GM23338 (cell line): ENCODE results near the gene VEGFA. TPM values are rescaled to one million over a fixed set of nuclear protein-coding genes. Genes with fewer than 3 reads are reported as not detected.

Experiments used
- ATAC-seq: fragments of 200-7000 bp; cut with Tn5 transposase; 3 replicates; pipeline ENCODE4 v1.9.1; 2020
- DNase-seq: peaks from one replicate; pipeline ENCODE4 v3.0.0-alpha.2; 2015; ENCODE audit warnings: low spot score
- H2AFZ ChIP-seq: fragments of 200-600 bp; sonication (generic); 2 replicates; pipeline ENCODE4 v1.8.0; 2016; ENCODE audit warnings: antibody characterized with exemption, mild to moderate bottlenecking, moderate library complexity
- H3F3A ChIP-seq: fragments of 200-600 bp; sonication (generic); replicated peaks from 2 replicates; pipeline ENCODE4 v1.8.0; 2017; ENCODE audit warnings: antibody characterized with exemption, mixed run types, low read depth
- H3K27ac ChIP-seq: fragments of 200-600 bp; sonication (generic); 2 replicates; pipeline ENCODE4 v1.6.1; 2016; ENCODE audit warnings: low read depth
- H3K27me3 ChIP-seq: fragments of 200-600 bp; sonication (generic); 2 replicates; pipeline ENCODE4 v1.8.0; 2016; ENCODE audit warnings: mild to moderate bottlenecking, mixed run types, moderate library complexity; ENCODE audit not compliant: insufficient read depth
- H3K36me3 ChIP-seq: fragments of 200-600 bp; sonication (generic); 2 replicates; pipeline ENCODE4 v1.8.0; 2016; ENCODE audit warnings: mild to moderate bottlenecking; ENCODE audit not compliant: insufficient read depth
- H3K4me1 ChIP-seq: fragments of 200-600 bp; sonication (generic); 2 replicates; pipeline ENCODE4 v1.8.0; 2016; ENCODE audit warnings: mild to moderate bottlenecking, moderate library complexity; ENCODE audit not compliant: insufficient read depth
- H3K4me2 ChIP-seq: fragments of 200-600 bp; sonication (generic); 2 replicates; pipeline ENCODE4 v1.7.1; 2017; ENCODE audit warnings: mixed run types
- H3K4me3 ChIP-seq: fragments of 200-600 bp; sonication (generic); 2 replicates; pipeline ENCODE4 v1.6.1; 2016; ENCODE audit warnings: mixed run types
- H3K79me2 ChIP-seq: fragments of 200-600 bp; sonication (generic); replicated peaks from 2 replicates; pipeline ENCODE4 v1.8.0; 2017; ENCODE audit warnings: mild to moderate bottlenecking; ENCODE audit not compliant: insufficient read depth
- H3K9me2 ChIP-seq: fragments of 200-600 bp; sonication (generic); 2 replicates; pipeline ENCODE4 v1.8.0; 2017; ENCODE audit not compliant: insufficient read depth
- H4K20me1 ChIP-seq: fragments of 200-600 bp; sonication (generic); replicated peaks from 2 replicates; pipeline ENCODE4 v1.8.0; 2017; ENCODE audit warnings: mild to moderate bottlenecking; ENCODE audit not compliant: insufficient read depth
- H3K27ac Mint-ChIP-seq: 2 replicates; pipeline ENCODE4 v1.8.0; 2020; ENCODE audit warnings: inconsistent platforms, mild to moderate bottlenecking, moderate library complexity, mixed read lengths
- H3K27me3 Mint-ChIP-seq: 3 replicates; pipeline ENCODE4 v1.8.0; 2022; ENCODE audit warnings: low read depth, mild to moderate bottlenecking, moderate library complexity, mixed read lengths, inconsistent platforms; ENCODE audit not compliant: insufficient read depth, poor library complexity
- H3K36me3 Mint-ChIP-seq: 3 replicates; pipeline ENCODE4 v1.8.0; 2021; ENCODE audit warnings: low read depth, mild to moderate bottlenecking, inconsistent platforms, moderate library complexity, mixed read lengths
- H3K4me1 Mint-ChIP-seq: 3 replicates; pipeline ENCODE4 v1.8.0; 2020; ENCODE audit warnings: mild to moderate bottlenecking, inconsistent platforms, mixed read lengths
- H3K4me3 Mint-ChIP-seq: 3 replicates; pipeline ENCODE4 v1.8.0; 2021; ENCODE audit warnings: moderate library complexity, mild to moderate bottlenecking, inconsistent platforms, mixed read lengths
- H3K9me3 Mint-ChIP-seq: 3 replicates; pipeline ENCODE4 v1.8.0; 2020; ENCODE audit warnings: moderate library complexity, mild to moderate bottlenecking, inconsistent platforms, mixed read lengths
- POLR2AphosphoS5 ChIP-seq: IDR thresholded peaks from 2 replicates; pipeline ENCODE4 v1.6.1; 2016; ENCODE audit warnings: antibody characterized with exemption, low read depth
- STAT1 ChIP-seq: IDR thresholded peaks from one replicate; pipeline ENCODE4 v1.6.1; 2016; ENCODE audit warnings: antibody characterized with exemption; ENCODE audit not compliant: unreplicated experiment
- ZNF114 ChIP-seq: fragments of 250-450 bp; sonication (Bioruptor Pico); IDR thresholded peaks from 2 replicates; pipeline ENCODE4 v1.5.0; 2020; ENCODE audit warnings: mild to moderate bottlenecking, moderate library complexity
- ZNF331 ChIP-seq: fragments of 250-450 bp; sonication (Bioruptor Pico); IDR thresholded peaks from 2 replicates; pipeline ENCODE4 v1.5.0; 2020; ENCODE audit warnings: low read depth, mild to moderate bottlenecking, moderate library complexity
- polyA plus RNA-seq: library from polyadenylated mRNA; unstranded; fragments of >200 nt; fragmentation: Nextera tagmentation; extraction: Ambion mirVana; gene quantifications from 2 replicates; pipeline ENCODE4 v1.2.1, GENCODE V29; 2016
- total RNA-seq: library from RNA; depleted of rRNA; stranded (reverse); fragments of >200 nt; shearing (Covaris generic); gene quantifications from 2 replicates; pipeline ENCODE4 v1.2.3, GENCODE V29; 2014
- TF ChIP-seq, protein P1 (sequence below), 2 experiments: fragments of 200-600 bp in 1 of 2; sonication (generic) in 1 of 2; conservative IDR thresholded peaks; 2 replicates each; pipeline versions ENCODE4 v1.5.1 to v1.6.1; 2016 to 2017; ENCODE audit warnings: antibody characterized with exemption in 2 of 2, low read depth in 2 of 2, mild to moderate bottlenecking in 2 of 2, moderate library complexity in 1 of 2
- TF ChIP-seq, protein P2 (sequence below): fragments of 250-450 bp; sonication (Bioruptor Pico); IDR thresholded peaks from 2 replicates; pipeline ENCODE4 v1.5.0; 2020; ENCODE audit warnings: mild to moderate bottlenecking, moderate library complexity

The VEGFA gene
- total and polyA plus RNA-seq, 2 experiments from 2014 or later: 10.9 to 61.1 TPM

DNA sequence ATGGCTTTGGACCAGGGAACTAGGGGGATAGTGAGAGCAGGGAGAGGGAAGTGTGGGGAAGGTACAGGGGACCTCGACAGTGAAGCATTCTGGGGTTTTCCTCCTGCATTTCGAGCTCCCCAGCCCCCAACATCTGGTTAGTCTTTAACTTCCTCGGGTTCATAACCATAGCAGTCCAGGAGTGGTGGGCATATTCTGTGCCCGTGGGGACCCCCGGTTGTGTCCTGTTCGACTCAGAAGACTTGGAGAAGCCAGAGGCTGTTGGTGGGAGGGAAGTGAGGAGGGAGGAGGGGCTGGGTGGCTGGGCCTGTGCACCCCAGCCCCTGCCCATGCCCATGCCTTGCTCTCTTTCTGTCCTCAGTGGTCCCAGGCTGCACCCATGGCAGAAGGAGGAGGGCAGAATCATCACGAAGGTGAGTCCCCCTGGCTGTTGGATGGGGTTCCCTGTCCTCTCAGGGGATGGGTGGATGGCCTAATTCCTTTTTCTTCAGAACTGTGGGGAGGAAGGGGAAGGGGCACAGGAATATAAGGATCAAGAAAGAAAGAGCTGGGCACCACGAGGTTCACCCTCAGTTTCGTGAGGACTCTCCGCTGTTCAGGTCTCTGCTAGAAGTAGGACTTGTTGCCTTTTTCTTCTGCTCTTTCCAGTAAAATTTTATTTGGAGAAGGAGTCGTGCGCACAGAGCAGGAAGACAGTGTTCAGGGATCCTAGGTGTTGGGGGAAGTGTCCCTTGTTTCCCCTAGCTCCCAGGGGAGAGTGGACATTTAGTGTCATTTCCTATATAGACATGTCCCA is 4.2 kb downstream of the VEGFA start:
- Histone ChIP-seq H2AFZ (no peak overlapping the region), H3K27ac (peak overlapping the region; percentile 87; the same call in 1 of the 2 replicates), H4K20me1 (peaks cover 25% of the 10 kb centered on the region; the same call in 1 of the 2 replicates), H3K27me3 (no peaks in the 10 kb centered on the region), H3K4me2 (peak overlapping the region; percentile 100), H3K36me3 (peaks cover 19% of the 10 kb centered on the region), H3K4me1 (peaks cover 35% of the 10 kb centered on the region), H3K79me2 (peaks cover 71% of the 10 kb centered on the region), H3K4me3 (peak overlapping the region; percentile 99), H3K9me2 (no peaks in the 10 kb centered on the region), H3F3A (no peaks in the 10 kb centered on the region)
- peaks cover 32% of the 10 kb centered on the region for H3K4me1 Mint-ChIP-seq
- peak overlapping the region; percentile 39; the same call in 1 of the 2 replicates for H3K27ac Mint-ChIP-seq
- H3K36me3 Mint-ChIP-seq: peaks cover 56% of the 10 kb centered on the region
- H3K4me3 Mint-ChIP-seq: peak overlapping the region; percentile 98
- H3K9me3 Mint-ChIP-seq: peaks cover 3% of the 10 kb centered on the region; the same call in 1 of the 3 replicates
- TF ChIP-seq ZNF114 (CRISPR knock-in tag) (no peak), ZNF331 (CRISPR knock-in tag) (no peak), STAT1 (no peak), POLR2AphosphoS5 (no peak)
- TF ChIP-seq, protein P1, sequence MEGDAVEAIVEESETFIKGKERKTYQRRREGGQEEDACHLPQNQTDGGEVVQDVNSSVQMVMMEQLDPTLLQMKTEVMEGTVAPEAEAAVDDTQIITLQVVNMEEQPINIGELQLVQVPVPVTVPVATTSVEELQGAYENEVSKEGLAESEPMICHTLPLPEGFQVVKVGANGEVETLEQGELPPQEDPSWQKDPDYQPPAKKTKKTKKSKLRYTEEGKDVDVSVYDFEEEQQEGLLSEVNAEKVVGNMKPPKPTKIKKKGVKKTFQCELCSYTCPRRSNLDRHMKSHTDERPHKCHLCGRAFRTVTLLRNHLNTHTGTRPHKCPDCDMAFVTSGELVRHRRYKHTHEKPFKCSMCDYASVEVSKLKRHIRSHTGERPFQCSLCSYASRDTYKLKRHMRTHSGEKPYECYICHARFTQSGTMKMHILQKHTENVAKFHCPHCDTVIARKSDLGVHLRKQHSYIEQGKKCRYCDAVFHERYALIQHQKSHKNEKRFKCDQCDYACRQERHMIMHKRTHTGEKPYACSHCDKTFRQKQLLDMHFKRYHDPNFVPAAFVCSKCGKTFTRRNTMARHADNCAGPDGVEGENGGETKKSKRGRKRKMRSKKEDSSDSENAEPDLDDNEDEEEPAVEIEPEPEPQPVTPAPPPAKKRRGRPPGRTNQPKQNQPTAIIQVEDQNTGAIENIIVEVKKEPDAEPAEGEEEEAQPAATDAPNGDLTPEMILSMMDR (conservative IDR thresholded peaks at IDR 0.05; ENCODE audit: low read depth in 2 of 2): no peak
- TF ChIP-seq, protein P2, sequence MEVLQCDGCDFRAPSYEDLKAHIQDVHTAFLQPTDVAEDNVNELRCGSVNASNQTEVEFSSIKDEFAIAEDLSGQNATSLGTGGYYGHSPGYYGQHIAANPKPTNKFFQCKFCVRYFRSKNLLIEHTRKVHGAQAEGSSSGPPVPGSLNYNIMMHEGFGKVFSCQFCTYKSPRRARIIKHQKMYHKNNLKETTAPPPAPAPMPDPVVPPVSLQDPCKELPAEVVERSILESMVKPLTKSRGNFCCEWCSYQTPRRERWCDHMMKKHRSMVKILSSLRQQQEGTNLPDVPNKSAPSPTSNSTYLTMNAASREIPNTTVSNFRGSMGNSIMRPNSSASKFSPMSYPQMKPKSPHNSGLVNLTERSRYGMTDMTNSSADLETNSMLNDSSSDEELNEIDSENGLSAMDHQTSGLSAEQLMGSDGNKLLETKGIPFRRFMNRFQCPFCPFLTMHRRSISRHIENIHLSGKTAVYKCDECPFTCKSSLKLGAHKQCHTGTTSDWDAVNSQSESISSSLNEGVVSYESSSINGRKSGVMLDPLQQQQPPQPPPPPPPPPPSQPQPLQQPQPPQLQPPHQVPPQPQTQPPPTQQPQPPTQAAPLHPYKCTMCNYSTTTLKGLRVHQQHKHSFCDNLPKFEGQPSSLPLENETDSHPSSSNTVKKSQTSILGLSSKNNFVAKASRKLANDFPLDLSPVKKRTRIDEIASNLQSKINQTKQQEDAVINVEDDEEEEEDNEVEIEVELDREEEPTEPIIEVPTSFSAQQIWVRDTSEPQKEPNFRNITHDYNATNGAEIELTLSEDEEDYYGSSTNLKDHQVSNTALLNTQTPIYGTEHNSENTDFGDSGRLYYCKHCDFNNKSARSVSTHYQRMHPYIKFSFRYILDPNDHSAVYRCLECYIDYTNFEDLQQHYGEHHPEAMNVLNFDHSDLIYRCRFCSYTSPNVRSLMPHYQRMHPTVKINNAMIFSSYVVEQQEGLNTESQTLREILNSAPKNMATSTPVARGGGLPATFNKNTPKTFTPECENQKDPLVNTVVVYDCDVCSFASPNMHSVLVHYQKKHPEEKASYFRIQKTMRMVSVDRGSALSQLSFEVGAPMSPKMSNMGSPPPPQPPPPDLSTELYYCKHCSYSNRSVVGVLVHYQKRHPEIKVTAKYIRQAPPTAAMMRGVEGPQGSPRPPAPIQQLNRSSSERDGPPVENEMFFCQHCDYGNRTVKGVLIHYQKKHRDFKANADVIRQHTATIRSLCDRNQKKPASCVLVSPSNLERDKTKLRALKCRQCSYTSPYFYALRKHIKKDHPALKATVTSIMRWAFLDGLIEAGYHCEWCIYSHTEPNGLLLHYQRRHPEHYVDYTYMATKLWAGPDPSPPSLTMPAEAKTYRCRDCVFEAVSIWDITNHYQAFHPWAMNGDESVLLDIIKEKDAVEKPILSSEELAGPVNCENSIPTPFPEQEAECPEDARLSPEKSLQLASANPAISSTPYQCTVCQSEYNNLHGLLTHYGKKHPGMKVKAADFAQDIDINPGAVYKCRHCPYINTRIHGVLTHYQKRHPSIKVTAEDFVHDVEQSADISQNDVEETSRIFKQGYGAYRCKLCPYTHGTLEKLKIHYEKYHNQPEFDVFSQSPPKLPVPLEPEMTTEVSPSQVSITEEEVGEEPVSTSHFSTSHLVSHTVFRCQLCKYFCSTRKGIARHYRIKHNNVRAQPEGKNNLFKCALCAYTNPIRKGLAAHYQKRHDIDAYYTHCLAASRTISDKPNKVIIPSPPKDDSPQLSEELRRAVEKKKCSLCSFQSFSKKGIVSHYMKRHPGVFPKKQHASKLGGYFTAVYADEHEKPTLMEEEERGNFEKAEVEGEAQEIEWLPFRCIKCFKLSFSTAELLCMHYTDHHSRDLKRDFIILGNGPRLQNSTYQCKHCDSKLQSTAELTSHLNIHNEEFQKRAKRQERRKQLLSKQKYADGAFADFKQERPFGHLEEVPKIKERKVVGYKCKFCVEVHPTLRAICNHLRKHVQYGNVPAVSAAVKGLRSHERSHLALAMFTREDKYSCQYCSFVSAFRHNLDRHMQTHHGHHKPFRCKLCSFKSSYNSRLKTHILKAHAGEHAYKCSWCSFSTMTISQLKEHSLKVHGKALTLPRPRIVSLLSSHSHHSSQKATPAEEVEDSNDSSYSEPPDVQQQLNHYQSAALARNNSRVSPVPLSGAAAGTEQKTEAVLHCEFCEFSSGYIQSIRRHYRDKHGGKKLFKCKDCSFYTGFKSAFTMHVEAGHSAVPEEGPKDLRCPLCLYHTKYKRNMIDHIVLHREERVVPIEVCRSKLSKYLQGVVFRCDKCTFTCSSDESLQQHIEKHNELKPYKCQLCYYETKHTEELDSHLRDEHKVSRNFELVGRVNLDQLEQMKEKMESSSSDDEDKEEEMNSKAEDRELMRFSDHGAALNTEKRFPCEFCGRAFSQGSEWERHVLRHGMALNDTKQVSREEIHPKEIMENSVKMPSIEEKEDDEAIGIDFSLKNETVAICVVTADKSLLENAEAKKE (CRISPR knock-in tag): no peak
- H3K27me3 Mint-ChIP-seq: peaks cover 21% of the 10 kb centered on the region
- DNase-seq: no peak
- no peak for ATAC-seq
